GM20431 (cell line): Measurements from ENCODE around the gene ANO10.
"Not testable (repeated sequence)": the region's sequence is repeated elsewhere in the genome, so short reads cannot be mapped to it uniquely, and the experiment has no call there.

Experiments used
- in situ Hi-C: fragments of 300-500 bp; cut with MseI, MboI; formaldehyde crosslinking; loops from one replicate; pipeline ENCODE4 v1.15.0; 2020; ENCODE audit warnings: low sequenced_read_pairs; ENCODE audit not compliant: unreplicated experiment

The ANO10 gene

GRCh38 chr3:43364926-43365325 lies 256.9 kb downstream of the ANO10 start:
- in situ Hi-C loops, result no loop called here

- in situ Hi-C loops, result no loop called here
Observed at GRCh38 chr3:43364494-43364893, 257.3 kb downstream of the ANO10 start.

DNA sequence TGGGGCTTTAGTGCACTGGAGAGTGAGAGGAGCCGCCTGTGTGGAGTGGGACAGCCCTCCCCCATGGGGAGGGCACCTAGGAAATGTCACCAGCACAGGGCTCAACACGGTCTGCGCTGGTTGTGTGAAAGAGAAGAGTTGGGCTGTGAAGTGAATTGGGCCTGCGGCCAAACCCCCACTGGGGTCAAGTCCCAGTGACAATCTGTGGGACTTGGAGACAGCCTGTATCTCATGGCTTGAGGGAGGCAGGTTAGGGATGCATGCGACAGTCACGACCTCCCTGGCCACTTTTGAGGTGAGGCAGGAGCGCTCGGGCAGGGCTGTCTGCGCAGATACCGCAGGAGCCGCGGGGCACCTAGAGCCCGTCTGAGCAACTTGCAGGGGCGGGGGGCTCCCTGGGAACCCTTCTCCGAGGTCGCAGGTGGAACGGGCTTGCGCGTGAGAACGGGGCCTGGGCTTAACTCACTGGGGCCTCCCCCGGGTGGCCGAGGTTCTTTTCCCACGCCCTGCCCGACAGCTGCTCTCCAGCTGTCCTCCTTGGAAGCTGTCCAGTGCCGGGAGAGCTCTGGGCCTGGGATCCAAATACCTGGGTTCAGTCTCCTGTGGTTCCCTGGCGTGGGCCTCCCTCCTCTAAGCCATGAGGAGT lies 258.1 kb downstream of the ANO10 start:
- in situ Hi-C loops, result no loop called here

- in situ Hi-C loops, result no loop called here
Observed at GRCh38 chr3:43362961-43363360, 258.9 kb downstream of the ANO10 start.

- in situ Hi-C loops, result no loop called here
Observed at GRCh38 chr3:43362183-43362582, 259.6 kb downstream of the ANO10 start.

DNA sequence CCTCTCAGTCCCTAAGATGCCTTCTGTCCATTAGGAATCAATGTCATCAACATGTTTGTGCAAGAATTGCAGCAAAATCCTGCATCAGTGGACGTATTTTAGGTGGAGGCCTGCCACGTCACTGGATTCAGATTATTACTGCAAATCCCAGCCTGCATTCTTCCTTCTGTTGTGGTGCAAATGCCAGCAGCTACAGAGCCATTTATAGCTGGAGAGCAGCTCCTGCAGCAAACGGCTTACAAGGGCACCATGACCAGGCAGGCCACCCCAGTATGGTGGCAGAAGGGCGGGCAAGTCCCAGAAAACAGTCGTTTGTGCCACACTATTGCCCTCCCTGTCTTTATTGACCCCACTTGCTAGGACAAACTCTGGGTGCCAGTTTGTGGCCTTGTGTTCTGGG lies 260.7 kb downstream of the ANO10 start:
- in situ Hi-C loops, result no loop called here

DNA sequence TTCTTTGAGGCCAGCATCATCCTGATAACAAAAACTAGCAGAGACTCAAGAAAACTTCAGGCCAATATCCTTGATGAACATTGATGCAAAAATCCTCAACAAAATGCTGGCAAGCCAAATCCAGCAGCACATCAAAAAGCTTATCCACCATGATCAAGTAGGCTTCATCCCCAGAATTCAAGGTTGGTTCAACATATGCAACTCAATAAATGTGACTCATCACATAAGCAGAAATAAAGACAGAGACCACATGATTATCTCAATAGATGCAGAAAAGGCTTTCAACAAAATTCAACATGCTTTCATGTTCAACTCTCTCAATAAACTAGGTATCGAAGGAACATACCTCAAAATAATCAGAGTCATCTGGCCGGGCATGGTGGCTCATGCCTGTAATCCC lies 265.8 kb downstream of the ANO10 start:
- in situ Hi-C loops, result not testable (repeated sequence)

GRCh38 chr3:43353923-43354670 lies 267.7 kb downstream of the ANO10 start:
- in situ Hi-C loops, result no loop called here

DNA sequence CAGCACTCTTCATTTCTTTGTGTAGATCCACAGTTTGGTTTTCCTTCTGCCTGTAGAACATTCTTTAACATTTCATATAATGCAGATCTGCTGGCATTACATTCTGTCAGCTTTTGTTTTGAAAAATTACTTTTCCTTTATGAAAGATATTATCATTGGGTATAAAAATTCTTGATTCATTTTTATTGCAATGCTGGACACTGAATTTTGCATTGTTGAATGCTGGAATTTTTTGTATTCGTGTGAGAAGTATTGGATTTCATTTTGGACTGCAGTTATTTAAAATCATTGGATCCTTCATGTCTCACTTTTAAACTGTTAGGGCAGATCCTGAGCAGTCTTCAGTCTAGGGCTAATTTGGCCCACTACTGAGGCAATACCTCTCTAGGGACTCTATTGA lies 268.4 kb downstream of the ANO10 start:
- in situ Hi-C loops, result no loop called here

DNA sequence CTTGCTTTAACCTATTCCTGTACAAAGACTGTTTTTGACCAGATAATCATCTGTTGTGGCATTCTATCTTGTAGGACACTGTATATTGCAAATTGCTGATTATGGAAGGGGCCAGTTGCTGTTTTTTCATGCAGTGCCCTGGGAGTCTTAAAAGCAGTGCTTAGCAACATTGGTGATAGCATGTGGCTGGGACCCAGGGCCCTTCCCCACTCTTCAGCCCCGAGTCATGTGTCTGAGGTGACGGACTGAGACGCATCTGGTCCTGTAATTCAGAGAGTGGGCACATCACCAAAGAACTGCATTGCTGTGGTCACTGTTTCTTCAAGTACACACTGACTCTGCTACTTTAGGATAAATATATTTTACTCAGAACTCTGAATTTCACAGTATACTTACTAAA lies 272.1 kb downstream of the ANO10 start:
- in situ Hi-C loops, result no loop called here

- in situ Hi-C loops, result no loop called here
Observed at GRCh38 chr3:43348852-43349574, 272.8 kb downstream of the ANO10 start.

GRCh38 chr3:43348350-43348749 lies 273.5 kb downstream of the ANO10 start:
- in situ Hi-C loops, result no loop called here

DNA sequence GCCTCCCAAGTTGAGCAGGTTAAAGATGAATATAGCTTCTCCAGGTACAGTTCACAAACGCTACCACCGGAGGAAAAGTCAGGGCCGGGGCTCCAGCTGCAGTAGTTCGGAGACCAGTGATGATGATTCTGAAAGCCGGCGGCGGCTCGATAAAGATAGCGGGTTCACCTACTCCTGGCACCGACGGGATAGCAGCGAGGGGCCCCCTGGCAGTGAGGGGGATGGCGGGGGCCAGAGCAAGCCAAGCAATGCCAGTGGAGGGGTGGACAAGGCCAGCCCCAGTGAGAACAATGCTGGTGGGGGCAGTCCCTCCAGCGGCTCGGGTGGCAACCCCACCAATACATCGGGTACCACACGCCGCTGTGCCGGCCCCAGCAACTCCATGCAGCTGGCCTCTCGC lies 274.0 kb downstream of the ANO10 start:
- in situ Hi-C loops, result no loop called here

DNA sequence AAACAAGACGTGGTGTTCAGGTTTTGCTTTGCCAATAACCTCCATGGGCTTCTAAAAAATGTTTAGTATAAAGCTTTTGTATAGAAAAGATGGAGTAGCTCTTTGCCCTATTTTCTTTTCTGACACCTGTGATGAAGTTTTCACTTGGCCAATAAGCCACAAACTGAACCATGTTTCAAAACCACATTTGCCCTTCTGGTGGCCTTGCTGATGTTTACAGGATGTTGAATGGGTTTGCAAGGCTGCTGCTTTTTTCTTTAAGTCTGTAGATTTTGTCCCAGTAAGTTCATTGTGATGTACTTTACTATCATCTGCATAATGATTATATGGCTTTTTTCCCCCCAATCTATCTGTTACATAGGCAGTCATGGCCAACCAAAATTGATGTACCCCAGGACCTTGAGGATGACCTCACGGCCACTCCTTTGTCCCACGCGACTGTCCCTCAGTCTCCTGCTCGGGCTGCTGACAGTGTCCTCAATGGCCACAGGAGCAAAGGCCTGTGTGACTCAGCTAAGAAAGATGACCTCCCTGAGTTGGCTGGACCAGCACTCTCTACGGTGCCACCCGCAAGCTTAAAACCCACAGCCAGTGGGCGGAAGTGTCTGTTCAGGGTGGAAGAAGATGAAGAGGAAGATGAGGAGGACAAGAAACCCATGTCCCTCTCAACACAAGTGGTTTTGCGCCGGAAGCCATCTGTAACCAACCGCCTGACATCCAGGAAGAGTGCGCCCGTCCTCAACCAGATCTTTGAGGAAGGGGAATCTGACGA lies 274.6 kb downstream of the ANO10 start:
- in situ Hi-C loops, result no loop called here

DNA sequence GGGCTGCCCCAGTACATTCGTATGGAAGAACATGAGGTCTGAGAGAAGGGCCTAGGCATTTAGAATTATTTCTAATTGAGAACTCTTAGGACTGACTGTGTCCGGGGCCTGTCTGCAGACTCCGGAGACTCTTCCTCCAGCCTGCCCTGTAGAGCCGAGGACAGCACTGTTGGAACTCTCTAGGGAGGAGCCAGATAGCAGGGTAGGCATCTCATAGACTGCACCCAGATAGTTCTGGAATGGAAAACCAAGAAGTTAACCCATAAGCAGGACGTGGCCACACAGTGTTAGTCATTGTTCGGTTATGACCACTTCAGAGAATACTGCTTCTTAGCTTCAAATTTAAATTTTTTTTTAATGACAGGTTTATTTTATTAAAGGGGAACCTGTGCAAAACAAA lies 275.9 kb downstream of the ANO10 start:
- in situ Hi-C loops, result no loop called here

DNA sequence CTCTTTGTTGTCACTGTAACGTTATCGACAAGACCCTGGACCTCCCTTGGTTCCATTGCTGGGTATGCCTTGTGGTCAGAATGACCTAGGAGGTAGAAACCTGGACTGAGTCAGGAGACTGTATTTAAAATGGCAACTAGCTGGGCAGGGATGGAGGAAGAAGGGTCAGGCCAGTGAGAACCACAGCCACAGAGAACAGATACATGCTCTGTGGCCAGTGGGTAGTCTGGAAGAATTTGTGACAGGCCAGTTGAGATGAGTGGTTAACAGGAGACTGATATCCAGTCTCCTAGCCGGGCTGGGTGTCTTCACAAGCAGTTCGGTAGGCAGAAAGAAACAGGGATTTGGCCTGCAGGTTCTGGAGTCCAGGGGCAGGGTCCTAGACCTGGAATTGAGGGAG lies 276.6 kb downstream of the ANO10 start:
- in situ Hi-C loops, result no loop called here

GRCh38 chr3:43344520-43344919 lies 277.3 kb downstream of the ANO10 start:
- in situ Hi-C loops, result no loop called here

- in situ Hi-C loops, result no loop called here
Observed at GRCh38 chr3:43343815-43344214, 278.0 kb downstream of the ANO10 start.

GRCh38 chr3:43343185-43343584 lies 278.6 kb downstream of the ANO10 start:
- in situ Hi-C loops, result no loop called here

DNA sequence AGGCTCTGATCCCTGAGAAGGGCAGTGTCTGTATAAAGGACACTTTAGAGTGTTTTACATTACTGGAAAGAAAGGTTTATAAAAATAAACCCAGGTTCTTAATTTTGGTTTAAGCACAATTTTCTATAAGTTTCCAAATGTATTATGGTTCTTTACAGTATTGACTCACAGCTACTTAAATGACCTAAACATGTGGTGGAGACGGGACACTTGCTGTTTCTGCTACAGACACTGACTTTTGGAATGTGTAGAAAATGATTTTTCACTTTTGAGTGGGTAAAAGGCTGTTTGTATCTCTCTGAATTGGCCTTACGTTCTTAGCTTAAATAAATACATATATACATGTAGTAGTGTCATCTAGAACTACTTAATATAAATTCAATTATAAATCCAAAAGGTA lies 280.0 kb downstream of the ANO10 start:
- in situ Hi-C loops, result no loop called here

DNA sequence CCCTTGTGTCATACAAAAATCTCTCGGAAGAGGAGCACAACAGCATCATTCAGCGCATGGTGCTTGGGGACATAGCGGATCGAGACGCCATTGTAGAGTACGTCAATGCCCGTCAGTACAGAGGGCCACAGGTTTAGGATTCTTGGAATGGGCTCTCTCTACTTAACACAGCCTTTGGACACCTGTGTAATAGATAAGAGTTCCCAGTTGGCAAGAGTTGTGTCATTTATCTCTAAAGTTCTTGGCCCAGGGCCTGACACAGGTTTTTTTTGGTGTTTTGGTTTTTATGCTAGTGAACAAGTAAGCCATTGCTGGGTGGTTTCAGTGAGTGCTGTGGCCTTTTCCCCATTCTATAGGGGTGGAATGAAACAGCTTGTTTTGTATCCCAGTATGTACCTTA lies 281.4 kb downstream of the ANO10 start:
- in situ Hi-C loops, result no loop called here
